Measurements from ENCODE around the gene EPHB1.
A peak's percentile ranks its signal among the peaks of the same experiment; 100 is the strongest.
"Not testable (repeated sequence)": the region's sequence is repeated elsewhere in the genome, so short reads cannot be mapped to it uniquely, and the experiment has no call there.

Gene EPHB1

GRCh38 chr3:135107043-135107442 lies 312.0 kb downstream of the EPHB1 start:
- H3K79me2 ChIP-seq (ENCODE audit: control insufficient read depth, insufficient read depth, low read length): no peaks in the 10 kb centered on the region
- no peak overlapping the region for H2BK5ac ChIP-seq (ENCODE audit: low read length)
- no peak overlapping the region for H3K4ac ChIP-seq (ENCODE audit: low read depth, low read length)
- no peak overlapping the region for H2BK120ac ChIP-seq (ENCODE audit: low read depth, low read length)
- no peaks in the 10 kb centered on the region for H3K36me3 ChIP-seq (ENCODE audit: control insufficient read depth, insufficient read depth, low read length)
- H3K4me2 ChIP-seq (ENCODE audit: low read length): no peak overlapping the region
- H3K23ac ChIP-seq (ENCODE audit: low read length): no peak overlapping the region
- H3K79me1 ChIP-seq (ENCODE audit: low read length): no peaks in the 10 kb centered on the region
- H4K5ac ChIP-seq (ENCODE audit: low read length): no peak overlapping the region
- H3K27ac ChIP-seq (ENCODE audit: low read depth, low read length): no peak overlapping the region
- no peaks in the 10 kb centered on the region for H3K27me3 ChIP-seq (ENCODE audit: insufficient read depth, low read length, poor library complexity)
- no peak overlapping the region for H3K9ac ChIP-seq (ENCODE audit: low read length)
- no peak overlapping the region for H2BK15ac ChIP-seq (replicated peaks; ENCODE audit: low read depth)
- H3K4me1 ChIP-seq (ENCODE audit: control insufficient read depth, low read depth, low read length): no peaks in the 10 kb centered on the region
- WGBS (ENCODE audit: extremely low coverage, insufficient coverage, low lambda C conversion rate): no CpG with 5 or more reads among the region's 2 CpGs
- no peak overlapping the region for H3K18ac ChIP-seq (ENCODE audit: low read length)
- no peak overlapping the region for H3K56ac ChIP-seq (ENCODE audit: low read length)
- no peak for DNase-seq
- no peak overlapping the region for H4K8ac ChIP-seq (ENCODE audit: low read depth, low read length)
- H2AK5ac ChIP-seq (ENCODE audit: low read length): no peak overlapping the region
- H3K4me3 ChIP-seq (ENCODE audit: low read length): no peak overlapping the region

- no peak for DNase-seq
- H2BK5ac ChIP-seq (ENCODE audit: low read length): no peak overlapping the region
- no CpG with 5 or more reads among the region's 8 CpGs for WGBS (ENCODE audit: extremely low coverage, insufficient coverage, low lambda C conversion rate)
- H4K8ac ChIP-seq (ENCODE audit: low read depth, low read length): no peak overlapping the region
- H3K18ac ChIP-seq (ENCODE audit: low read length): no peak overlapping the region
- no peak overlapping the region for H3K27ac ChIP-seq (ENCODE audit: low read depth, low read length)
- H3K4me1 ChIP-seq (ENCODE audit: control insufficient read depth, low read depth, low read length): no peaks in the 10 kb centered on the region
- H2BK15ac ChIP-seq (replicated peaks; ENCODE audit: low read depth): no peak overlapping the region
- H2AK5ac ChIP-seq (ENCODE audit: low read length): no peak overlapping the region
- no peak overlapping the region for H3K4me2 ChIP-seq (ENCODE audit: low read length)
- no peak overlapping the region for H2BK120ac ChIP-seq (ENCODE audit: low read depth, low read length)
- H3K9ac ChIP-seq (ENCODE audit: low read length): no peak overlapping the region
- H3K56ac ChIP-seq (ENCODE audit: low read length): no peak overlapping the region
- no peaks in the 10 kb centered on the region for H3K36me3 ChIP-seq (ENCODE audit: control insufficient read depth, insufficient read depth, low read length)
- no peaks in the 10 kb centered on the region for H3K79me2 ChIP-seq (ENCODE audit: control insufficient read depth, insufficient read depth, low read length)
- no peak overlapping the region for H3K23ac ChIP-seq (ENCODE audit: low read length)
- no peaks in the 10 kb centered on the region for H3K79me1 ChIP-seq (ENCODE audit: low read length)
- no peak overlapping the region for H3K4me3 ChIP-seq (ENCODE audit: low read length)
- H3K27me3 ChIP-seq (ENCODE audit: insufficient read depth, low read length, poor library complexity): no peaks in the 10 kb centered on the region
- no peak overlapping the region for H3K4ac ChIP-seq (ENCODE audit: low read depth, low read length)
- H4K5ac ChIP-seq (ENCODE audit: low read length): no peak overlapping the region
Observed at GRCh38 chr3:135109681-135110080, 314.6 kb downstream of the EPHB1 start.

GRCh38 chr3:135114551-135114950 lies 319.5 kb downstream of the EPHB1 start:
- not testable (repeated sequence) for H2BK120ac ChIP-seq (ENCODE audit: low read depth, low read length); H4K5ac ChIP-seq (ENCODE audit: low read length); H3K79me1 ChIP-seq (ENCODE audit: low read length); H3K4me2 ChIP-seq (ENCODE audit: low read length); H2AK5ac ChIP-seq (ENCODE audit: low read length); H3K9ac ChIP-seq (ENCODE audit: low read length); DNase-seq; H3K18ac ChIP-seq (ENCODE audit: low read length); H2BK5ac ChIP-seq (ENCODE audit: low read length); H3K27ac ChIP-seq (ENCODE audit: low read depth, low read length); H2BK15ac ChIP-seq (replicated peaks; ENCODE audit: low read depth); H3K4me1 ChIP-seq (ENCODE audit: control insufficient read depth, low read depth, low read length); H4K8ac ChIP-seq (ENCODE audit: low read depth, low read length); H3K56ac ChIP-seq (ENCODE audit: low read length); H3K36me3 ChIP-seq (ENCODE audit: control insufficient read depth, insufficient read depth, low read length); H3K4me3 ChIP-seq (ENCODE audit: low read length); H3K23ac ChIP-seq (ENCODE audit: low read length); H3K4ac ChIP-seq (ENCODE audit: low read depth, low read length); H3K79me2 ChIP-seq (ENCODE audit: control insufficient read depth, insufficient read depth, low read length); H3K27me3 ChIP-seq (ENCODE audit: insufficient read depth, low read length, poor library complexity)
- WGBS (ENCODE audit: extremely low coverage, insufficient coverage, low lambda C conversion rate): no CpG with 5 or more reads among the region's 4 CpGs

- H3K79me2 ChIP-seq (ENCODE audit: control insufficient read depth, insufficient read depth, low read length): no peaks in the 10 kb centered on the region
- H3K56ac ChIP-seq (ENCODE audit: low read length): no peak overlapping the region
- no peak overlapping the region for H2BK120ac ChIP-seq (ENCODE audit: low read depth, low read length)
- H3K9ac ChIP-seq (ENCODE audit: low read length): no peak overlapping the region
- no peak overlapping the region for H4K8ac ChIP-seq (ENCODE audit: low read depth, low read length)
- no peak overlapping the region for H2BK15ac ChIP-seq (replicated peaks; ENCODE audit: low read depth)
- no peaks in the 10 kb centered on the region for H3K36me3 ChIP-seq (ENCODE audit: control insufficient read depth, insufficient read depth, low read length)
- H3K18ac ChIP-seq (ENCODE audit: low read length): no peak overlapping the region
- no peak overlapping the region for H3K23ac ChIP-seq (ENCODE audit: low read length)
- H3K4me3 ChIP-seq (ENCODE audit: low read length): no peak overlapping the region
- no peak overlapping the region for H2BK5ac ChIP-seq (ENCODE audit: low read length)
- H3K27me3 ChIP-seq (ENCODE audit: insufficient read depth, low read length, poor library complexity): no peaks in the 10 kb centered on the region
- no peak overlapping the region for H3K4me2 ChIP-seq (ENCODE audit: low read length)
- no peaks in the 10 kb centered on the region for H3K79me1 ChIP-seq (ENCODE audit: low read length)
- H2AK5ac ChIP-seq (ENCODE audit: low read length): no peak overlapping the region
- no peak overlapping the region for H4K5ac ChIP-seq (ENCODE audit: low read length)
- no peak overlapping the region for H3K27ac ChIP-seq (ENCODE audit: low read depth, low read length)
- H3K4ac ChIP-seq (ENCODE audit: low read depth, low read length): no peak overlapping the region
- no peaks in the 10 kb centered on the region for H3K4me1 ChIP-seq (ENCODE audit: control insufficient read depth, low read depth, low read length)
- no CpG with 5 or more reads among the region's 5 CpGs for WGBS (ENCODE audit: extremely low coverage, insufficient coverage, low lambda C conversion rate)
- DNase-seq: no peak
Observed at GRCh38 chr3:135117977-135118376, 322.9 kb downstream of the EPHB1 start.

GRCh38 chr3:135118792-135119191 lies 323.7 kb downstream of the EPHB1 start:
- Histone ChIP-seq H3K79me1 (ENCODE audit: low read length) (no peaks in the 10 kb centered on the region), H4K8ac (ENCODE audit: low read depth, low read length) (no peak overlapping the region), H3K9ac (ENCODE audit: low read length) (no peak overlapping the region), H3K56ac (ENCODE audit: low read length) (no peak overlapping the region), H3K18ac (ENCODE audit: low read length) (no peak overlapping the region), H4K5ac (ENCODE audit: low read length) (no peak overlapping the region), H3K4me2 (ENCODE audit: low read length) (no peak overlapping the region), H3K36me3 (ENCODE audit: control insufficient read depth, insufficient read depth, low read length) (no peaks in the 10 kb centered on the region), H3K4me3 (ENCODE audit: low read length) (no peak overlapping the region), H3K4ac (ENCODE audit: low read depth, low read length) (no peak overlapping the region), H2AK5ac (ENCODE audit: low read length) (no peak overlapping the region), H3K23ac (ENCODE audit: low read length) (no peak overlapping the region), H3K27me3 (ENCODE audit: insufficient read depth, low read length, poor library complexity) (no peaks in the 10 kb centered on the region), H3K27ac (ENCODE audit: low read depth, low read length) (no peak overlapping the region), H3K4me1 (ENCODE audit: control insufficient read depth, low read depth, low read length) (no peaks in the 10 kb centered on the region), H2BK120ac (ENCODE audit: low read depth, low read length) (no peak overlapping the region), H2BK5ac (ENCODE audit: low read length) (no peak overlapping the region), H3K79me2 (ENCODE audit: control insufficient read depth, insufficient read depth, low read length) (no peaks in the 10 kb centered on the region), H2BK15ac (replicated peaks; ENCODE audit: low read depth) (no peak overlapping the region)
- DNase-seq: no peak
- WGBS (ENCODE audit: extremely low coverage, insufficient coverage, low lambda C conversion rate): no CpG with 5 or more reads among the region's 2 CpGs

GRCh38 chr3:135125171-135125801 lies 330.2 kb downstream of the EPHB1 start:
- H3K79me1 ChIP-seq (ENCODE audit: low read length): no peaks in the 10 kb centered on the region
- no peaks in the 10 kb centered on the region for H3K79me2 ChIP-seq (ENCODE audit: control insufficient read depth, insufficient read depth, low read length)
- H3K4me3 ChIP-seq (ENCODE audit: low read length): no peak overlapping the region
- peak; percentile 56 for DNase-seq
- H3K4me1 ChIP-seq (ENCODE audit: control insufficient read depth, low read depth, low read length): no peaks in the 10 kb centered on the region
- no peak overlapping the region for H3K4me2 ChIP-seq (ENCODE audit: low read length)
- no peak overlapping the region for H3K4ac ChIP-seq (ENCODE audit: low read depth, low read length)
- H3K18ac ChIP-seq (ENCODE audit: low read length): no peak overlapping the region
- no peak overlapping the region for H2AK5ac ChIP-seq (ENCODE audit: low read length)
- H3K36me3 ChIP-seq (ENCODE audit: control insufficient read depth, insufficient read depth, low read length): no peaks in the 10 kb centered on the region
- no peak overlapping the region for H3K56ac ChIP-seq (ENCODE audit: low read length)
- no peak overlapping the region for H4K8ac ChIP-seq (ENCODE audit: low read depth, low read length)
- H3K27ac ChIP-seq (ENCODE audit: low read depth, low read length): no peak overlapping the region
- no peak overlapping the region for H3K9ac ChIP-seq (ENCODE audit: low read length)
- no peak overlapping the region for H2BK5ac ChIP-seq (ENCODE audit: low read length)
- no CpG with 5 or more reads among the region's 2 CpGs for WGBS (ENCODE audit: extremely low coverage, insufficient coverage, low lambda C conversion rate)
- H2BK120ac ChIP-seq (ENCODE audit: low read depth, low read length): no peak overlapping the region
- H3K23ac ChIP-seq (ENCODE audit: low read length): no peak overlapping the region
- no peaks in the 10 kb centered on the region for H3K27me3 ChIP-seq (ENCODE audit: insufficient read depth, low read length, poor library complexity)
- no peak overlapping the region for H4K5ac ChIP-seq (ENCODE audit: low read length)
- H2BK15ac ChIP-seq (replicated peaks; ENCODE audit: low read depth): no peak overlapping the region

All from mesendoderm (in vitro differentiated cells).